Thyroid gland (tissue), 4 donors: ENCODE measurements around the gene FIGNL1.

ENCODE experiments used
- CTCF ChIP-seq, 6 experiments: fragments of 200-600 bp in 3 of 6; fragments of 450-650 bp in 3 of 6; sonication (generic) in 3 of 6; IDR thresholded peaks; one replicate each; pipeline ENCODE4 v1.5.1; 2016 to 2019; ENCODE audit warnings: antibody characterized with exemption in 6 of 6, mild to moderate bottlenecking in 2 of 6, inconsistent platforms in 1 of 6, moderate library complexity in 1 of 6
- POLR2A ChIP-seq, 2 donors: fragments of 450-650 bp; IDR thresholded peaks; one replicate each; pipeline ENCODE4 v1.6.1; 2017; ENCODE audit warnings: antibody characterized with exemption in 2 of 2, mild to moderate bottlenecking in 2 of 2, moderate library complexity in 1 of 2

- TF ChIP-seq POLR2A (IDR thresholded peaks at IDR 0.05) = no peak
- TF ChIP-seq CTCF (IDR thresholded peaks at IDR 0.05) = no peak
Measured at GRCh38 chr7:50469181-50469580, 19.0 kb upstream of the FIGNL1 start.
